GM23338 (cell line): ENCODE measurements around the gene IFNL3. TPM values are rescaled to one million over a fixed set of nuclear protein-coding genes. Genes with fewer than 3 reads are reported as not detected.

Experiments
- ATAC-seq: fragments of 200-7000 bp; cut with Tn5 transposase; 3 replicates; pipeline ENCODE4 v1.9.1; 2020
- DNase-seq: peaks from one replicate; pipeline ENCODE4 v3.0.0-alpha.2; 2015; ENCODE audit warnings: low spot score
- H2AFZ ChIP-seq: fragments of 200-600 bp; sonication (generic); 2 replicates; pipeline ENCODE4 v1.8.0; 2016; ENCODE audit warnings: antibody characterized with exemption, mild to moderate bottlenecking, moderate library complexity
- H3F3A ChIP-seq: fragments of 200-600 bp; sonication (generic); replicated peaks from 2 replicates; pipeline ENCODE4 v1.8.0; 2017; ENCODE audit warnings: antibody characterized with exemption, mixed run types, low read depth
- H3K27ac ChIP-seq: fragments of 200-600 bp; sonication (generic); 2 replicates; pipeline ENCODE4 v1.6.1; 2016; ENCODE audit warnings: low read depth
- H3K27me3 ChIP-seq: fragments of 200-600 bp; sonication (generic); 2 replicates; pipeline ENCODE4 v1.8.0; 2016; ENCODE audit warnings: mild to moderate bottlenecking, mixed run types, moderate library complexity; ENCODE audit not compliant: insufficient read depth
- H3K36me3 ChIP-seq: fragments of 200-600 bp; sonication (generic); 2 replicates; pipeline ENCODE4 v1.8.0; 2016; ENCODE audit warnings: mild to moderate bottlenecking; ENCODE audit not compliant: insufficient read depth
- H3K4me1 ChIP-seq: fragments of 200-600 bp; sonication (generic); 2 replicates; pipeline ENCODE4 v1.8.0; 2016; ENCODE audit warnings: mild to moderate bottlenecking, moderate library complexity; ENCODE audit not compliant: insufficient read depth
- H3K4me2 ChIP-seq: fragments of 200-600 bp; sonication (generic); 2 replicates; pipeline ENCODE4 v1.7.1; 2017; ENCODE audit warnings: mixed run types
- H3K4me3 ChIP-seq: fragments of 200-600 bp; sonication (generic); 2 replicates; pipeline ENCODE4 v1.6.1; 2016; ENCODE audit warnings: mixed run types
- H3K79me2 ChIP-seq: fragments of 200-600 bp; sonication (generic); replicated peaks from 2 replicates; pipeline ENCODE4 v1.8.0; 2017; ENCODE audit warnings: mild to moderate bottlenecking; ENCODE audit not compliant: insufficient read depth
- H3K9me2 ChIP-seq: fragments of 200-600 bp; sonication (generic); 2 replicates; pipeline ENCODE4 v1.8.0; 2017; ENCODE audit not compliant: insufficient read depth
- H4K20me1 ChIP-seq: fragments of 200-600 bp; sonication (generic); replicated peaks from 2 replicates; pipeline ENCODE4 v1.8.0; 2017; ENCODE audit warnings: mild to moderate bottlenecking; ENCODE audit not compliant: insufficient read depth
- H3K27ac Mint-ChIP-seq: 2 replicates; pipeline ENCODE4 v1.8.0; 2020; ENCODE audit warnings: inconsistent platforms, mild to moderate bottlenecking, moderate library complexity, mixed read lengths
- H3K27me3 Mint-ChIP-seq: 3 replicates; pipeline ENCODE4 v1.8.0; 2022; ENCODE audit warnings: low read depth, mild to moderate bottlenecking, moderate library complexity, mixed read lengths, inconsistent platforms; ENCODE audit not compliant: insufficient read depth, poor library complexity
- H3K36me3 Mint-ChIP-seq: 3 replicates; pipeline ENCODE4 v1.8.0; 2021; ENCODE audit warnings: low read depth, mild to moderate bottlenecking, inconsistent platforms, moderate library complexity, mixed read lengths
- H3K4me1 Mint-ChIP-seq: 3 replicates; pipeline ENCODE4 v1.8.0; 2020; ENCODE audit warnings: mild to moderate bottlenecking, inconsistent platforms, mixed read lengths
- H3K4me3 Mint-ChIP-seq: 3 replicates; pipeline ENCODE4 v1.8.0; 2021; ENCODE audit warnings: moderate library complexity, mild to moderate bottlenecking, inconsistent platforms, mixed read lengths
- H3K9me3 Mint-ChIP-seq: 3 replicates; pipeline ENCODE4 v1.8.0; 2020; ENCODE audit warnings: moderate library complexity, mild to moderate bottlenecking, inconsistent platforms, mixed read lengths
- CREB1 ChIP-seq: fragments of 250-450 bp; sonication (Bioruptor Pico); IDR thresholded peaks from 2 replicates; pipeline ENCODE4 v1.5.0; 2020; ENCODE audit warnings: low read depth, mild to moderate bottlenecking, moderate library complexity
- EZH2phosphoT487 ChIP-seq: fragments of 200-600 bp; sonication (generic); IDR thresholded peaks from one replicate; pipeline ENCODE4 v1.8.1; 2018; ENCODE audit warnings: antibody characterized with exemption; ENCODE audit not compliant: unreplicated experiment
- NANOG ChIP-seq: IDR thresholded peaks from 2 replicates; pipeline ENCODE4 v1.6.1; 2016; ENCODE audit warnings: antibody characterized with exemption, borderline replicate concordance
- POLR2AphosphoS5 ChIP-seq: IDR thresholded peaks from 2 replicates; pipeline ENCODE4 v1.6.1; 2016; ENCODE audit warnings: antibody characterized with exemption, low read depth
- STAT1 ChIP-seq: IDR thresholded peaks from one replicate; pipeline ENCODE4 v1.6.1; 2016; ENCODE audit warnings: antibody characterized with exemption; ENCODE audit not compliant: unreplicated experiment
- ZNF114 ChIP-seq: fragments of 250-450 bp; sonication (Bioruptor Pico); IDR thresholded peaks from 2 replicates; pipeline ENCODE4 v1.5.0; 2020; ENCODE audit warnings: mild to moderate bottlenecking, moderate library complexity
- ZNF331 ChIP-seq: fragments of 250-450 bp; sonication (Bioruptor Pico); IDR thresholded peaks from 2 replicates; pipeline ENCODE4 v1.5.0; 2020; ENCODE audit warnings: low read depth, mild to moderate bottlenecking, moderate library complexity
- polyA plus RNA-seq: library from polyadenylated mRNA; unstranded; fragments of >200 nt; fragmentation: Nextera tagmentation; extraction: Ambion mirVana; gene quantifications from 2 replicates; pipeline ENCODE4 v1.2.1, GENCODE V29; 2016
- total RNA-seq: library from RNA; depleted of rRNA; stranded (reverse); fragments of >200 nt; shearing (Covaris generic); gene quantifications from 2 replicates; pipeline ENCODE4 v1.2.3, GENCODE V29; 2014
- TF ChIP-seq, protein P1 (sequence below): IDR thresholded peaks from 2 replicates; pipeline ENCODE4 v1.6.1; 2016; ENCODE audit warnings: antibody characterized with exemption
- TF ChIP-seq, protein P2 (sequence below), 2 experiments: fragments of 200-600 bp in 1 of 2; sonication (generic) in 1 of 2; conservative IDR thresholded peaks; 2 replicates each; pipeline versions ENCODE4 v1.5.1 to v1.6.1; 2016 to 2017; ENCODE audit warnings: antibody characterized with exemption in 2 of 2, low read depth in 2 of 2, mild to moderate bottlenecking in 2 of 2, moderate library complexity in 1 of 2
- TF ChIP-seq, protein P3 (sequence below): IDR thresholded peaks from one replicate; pipeline ENCODE4 v1.6.1; 2018; ENCODE audit warnings: antibody characterized with exemption; ENCODE audit not compliant: unreplicated experiment

Gene IFNL3
- total and polyA plus RNA-seq, 2 experiments from 2014 or later: not detected

DNA sequence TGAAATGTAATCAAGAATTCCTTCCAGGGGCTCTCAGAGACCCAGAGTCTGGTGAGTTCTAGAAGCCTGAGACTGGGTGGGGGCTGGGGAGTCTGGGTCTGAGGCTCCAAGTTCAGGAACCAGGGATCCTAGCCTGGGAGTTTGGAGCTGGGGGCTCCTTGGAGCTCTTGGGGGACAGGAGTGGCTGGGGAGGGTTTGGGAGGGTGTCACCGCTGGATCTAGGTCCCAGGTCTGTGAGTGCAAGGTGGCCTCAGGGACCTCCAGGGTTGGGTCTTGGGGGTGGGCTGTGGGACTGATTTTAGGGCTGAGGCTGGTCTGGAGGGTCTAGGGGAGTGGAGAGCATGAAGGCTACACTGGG lies 41.8 kb downstream of the IFNL3 start:
- no peaks in the 10 kb centered on the region for H3K79me2 ChIP-seq

More for the DNA sequence above, 41.8 kb downstream of the IFNL3 start:
- Mint-ChIP-seq H3K27me3 (peaks cover 31% of the 10 kb centered on the region), H3K9me3 (no peaks in the 10 kb centered on the region), H3K36me3 (no peaks in the 10 kb centered on the region), H3K27ac (no peak overlapping the region), H3K4me1 (no peaks in the 10 kb centered on the region; the same call in 2 of the 3 replicates), H3K4me3 (no peak overlapping the region)
- no peak for TF ChIP-seq ZNF114 (CRISPR knock-in tag)
- TF ChIP-seq, protein P1, sequence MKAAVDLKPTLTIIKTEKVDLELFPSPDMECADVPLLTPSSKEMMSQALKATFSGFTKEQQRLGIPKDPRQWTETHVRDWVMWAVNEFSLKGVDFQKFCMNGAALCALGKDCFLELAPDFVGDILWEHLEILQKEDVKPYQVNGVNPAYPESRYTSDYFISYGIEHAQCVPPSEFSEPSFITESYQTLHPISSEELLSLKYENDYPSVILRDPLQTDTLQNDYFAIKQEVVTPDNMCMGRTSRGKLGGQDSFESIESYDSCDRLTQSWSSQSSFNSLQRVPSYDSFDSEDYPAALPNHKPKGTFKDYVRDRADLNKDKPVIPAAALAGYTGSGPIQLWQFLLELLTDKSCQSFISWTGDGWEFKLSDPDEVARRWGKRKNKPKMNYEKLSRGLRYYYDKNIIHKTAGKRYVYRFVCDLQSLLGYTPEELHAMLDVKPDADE: no peak
- no peak for TF ChIP-seq POLR2AphosphoS5
- TF ChIP-seq, protein P2, sequence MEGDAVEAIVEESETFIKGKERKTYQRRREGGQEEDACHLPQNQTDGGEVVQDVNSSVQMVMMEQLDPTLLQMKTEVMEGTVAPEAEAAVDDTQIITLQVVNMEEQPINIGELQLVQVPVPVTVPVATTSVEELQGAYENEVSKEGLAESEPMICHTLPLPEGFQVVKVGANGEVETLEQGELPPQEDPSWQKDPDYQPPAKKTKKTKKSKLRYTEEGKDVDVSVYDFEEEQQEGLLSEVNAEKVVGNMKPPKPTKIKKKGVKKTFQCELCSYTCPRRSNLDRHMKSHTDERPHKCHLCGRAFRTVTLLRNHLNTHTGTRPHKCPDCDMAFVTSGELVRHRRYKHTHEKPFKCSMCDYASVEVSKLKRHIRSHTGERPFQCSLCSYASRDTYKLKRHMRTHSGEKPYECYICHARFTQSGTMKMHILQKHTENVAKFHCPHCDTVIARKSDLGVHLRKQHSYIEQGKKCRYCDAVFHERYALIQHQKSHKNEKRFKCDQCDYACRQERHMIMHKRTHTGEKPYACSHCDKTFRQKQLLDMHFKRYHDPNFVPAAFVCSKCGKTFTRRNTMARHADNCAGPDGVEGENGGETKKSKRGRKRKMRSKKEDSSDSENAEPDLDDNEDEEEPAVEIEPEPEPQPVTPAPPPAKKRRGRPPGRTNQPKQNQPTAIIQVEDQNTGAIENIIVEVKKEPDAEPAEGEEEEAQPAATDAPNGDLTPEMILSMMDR (conservative IDR thresholded peaks at IDR 0.05; ENCODE audit: low read depth in 2 of 2): no peak
- TF ChIP-seq, protein P3, sequence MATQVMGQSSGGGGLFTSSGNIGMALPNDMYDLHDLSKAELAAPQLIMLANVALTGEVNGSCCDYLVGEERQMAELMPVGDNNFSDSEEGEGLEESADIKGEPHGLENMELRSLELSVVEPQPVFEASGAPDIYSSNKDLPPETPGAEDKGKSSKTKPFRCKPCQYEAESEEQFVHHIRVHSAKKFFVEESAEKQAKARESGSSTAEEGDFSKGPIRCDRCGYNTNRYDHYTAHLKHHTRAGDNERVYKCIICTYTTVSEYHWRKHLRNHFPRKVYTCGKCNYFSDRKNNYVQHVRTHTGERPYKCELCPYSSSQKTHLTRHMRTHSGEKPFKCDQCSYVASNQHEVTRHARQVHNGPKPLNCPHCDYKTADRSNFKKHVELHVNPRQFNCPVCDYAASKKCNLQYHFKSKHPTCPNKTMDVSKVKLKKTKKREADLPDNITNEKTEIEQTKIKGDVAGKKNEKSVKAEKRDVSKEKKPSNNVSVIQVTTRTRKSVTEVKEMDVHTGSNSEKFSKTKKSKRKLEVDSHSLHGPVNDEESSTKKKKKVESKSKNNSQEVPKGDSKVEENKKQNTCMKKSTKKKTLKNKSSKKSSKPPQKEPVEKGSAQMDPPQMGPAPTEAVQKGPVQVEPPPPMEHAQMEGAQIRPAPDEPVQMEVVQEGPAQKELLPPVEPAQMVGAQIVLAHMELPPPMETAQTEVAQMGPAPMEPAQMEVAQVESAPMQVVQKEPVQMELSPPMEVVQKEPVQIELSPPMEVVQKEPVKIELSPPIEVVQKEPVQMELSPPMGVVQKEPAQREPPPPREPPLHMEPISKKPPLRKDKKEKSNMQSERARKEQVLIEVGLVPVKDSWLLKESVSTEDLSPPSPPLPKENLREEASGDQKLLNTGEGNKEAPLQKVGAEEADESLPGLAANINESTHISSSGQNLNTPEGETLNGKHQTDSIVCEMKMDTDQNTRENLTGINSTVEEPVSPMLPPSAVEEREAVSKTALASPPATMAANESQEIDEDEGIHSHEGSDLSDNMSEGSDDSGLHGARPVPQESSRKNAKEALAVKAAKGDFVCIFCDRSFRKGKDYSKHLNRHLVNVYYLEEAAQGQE: no peak
- TF ChIP-seq ZNF331 (CRISPR knock-in tag): no peak
- TF ChIP-seq NANOG: no peak
- no peak for TF ChIP-seq CREB1 (CRISPR knock-in tag)
- TF ChIP-seq EZH2phosphoT487: no peak
- no peak for TF ChIP-seq STAT1
- Histone ChIP-seq H3K9me2 (no peaks in the 10 kb centered on the region), H3F3A (no peaks in the 10 kb centered on the region), H4K20me1 (no peaks in the 10 kb centered on the region), H2AFZ (no peak overlapping the region), H3K4me2 (no peak overlapping the region), H3K27ac (no peak overlapping the region), H3K36me3 (no peaks in the 10 kb centered on the region), H3K4me3 (no peak overlapping the region), H3K4me1 (no peaks in the 10 kb centered on the region; the same call in 1 of the 2 replicates), H3K27me3 (peaks cover 39% of the 10 kb centered on the region)
- no peak for DNase-seq
- ATAC-seq: no peak
